GM12873 (cell line): ENCODE measurements around the gene TRERF1.

Experiments
- CTCF ChIP-seq: IDR thresholded peaks from 2 replicates; pipeline ENCODE4 v1.5.1; 2012; ENCODE audit warnings: low read depth, mild to moderate bottlenecking, moderate library complexity, low read length, control low read depth; ENCODE audit not compliant: insufficient read depth; ENCODE audit errors: missing control alignments

The TRERF1 gene

GRCh38 chr6:42221546-42221945 lies 230.2 kb downstream of the TRERF1 start:
- no peak for TF ChIP-seq CTCF

- no peak for TF ChIP-seq CTCF
Observed at GRCh38 chr6:42220807-42221206, 230.9 kb downstream of the TRERF1 start.

GRCh38 chr6:42217519-42218367 lies 234.0 kb downstream of the TRERF1 start, which contains the start of gene MRPS10:
Gene MRPS10 (minus strand): TSS chr6:42217861. CDS start chr6:42217849, 12 bp downstream.
- no peak for TF ChIP-seq CTCF

DNA sequence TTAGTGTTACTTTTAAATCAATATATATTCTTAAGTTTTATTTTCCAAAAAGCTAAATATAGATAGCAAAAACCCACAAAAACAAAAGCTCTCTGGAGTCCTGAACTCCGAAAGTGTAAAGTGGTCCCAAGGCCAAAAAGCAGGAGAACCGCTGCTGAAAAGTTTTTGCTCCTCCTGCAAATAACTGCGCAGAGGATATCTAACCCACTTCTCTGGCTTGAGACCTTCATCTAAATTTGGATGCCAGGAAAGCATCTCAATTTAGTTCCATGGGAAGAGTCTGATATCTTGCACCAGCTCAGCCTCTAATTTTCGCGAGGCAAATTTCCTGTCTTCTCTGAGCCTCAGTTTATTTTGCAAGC lies 234.6 kb downstream of the TRERF1 start:
- no peak for TF ChIP-seq CTCF

DNA sequence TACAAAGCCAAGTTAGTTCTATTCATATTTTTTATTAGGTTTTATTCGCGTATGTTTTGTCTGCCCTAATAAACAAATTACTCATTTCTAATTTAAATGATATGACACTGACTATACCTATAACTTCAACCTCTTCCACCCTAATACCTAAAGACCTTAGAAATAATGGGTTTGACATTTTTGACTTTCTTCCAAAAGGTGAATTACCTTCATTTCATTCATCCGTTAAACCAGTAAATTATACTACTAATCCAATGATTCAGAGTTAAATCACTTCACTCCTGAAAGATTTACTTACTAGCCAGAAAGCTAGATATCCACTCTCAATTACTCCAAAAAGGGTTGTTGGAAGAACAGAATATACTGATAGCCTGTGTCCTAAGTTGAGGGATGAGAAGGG lies 239.3 kb downstream of the TRERF1 start:
- TF ChIP-seq CTCF: no peak

- TF ChIP-seq CTCF: no peak
Observed at GRCh38 chr6:42211726-42212125, 240.0 kb downstream of the TRERF1 start.

- no peak for TF ChIP-seq CTCF
Observed at GRCh38 chr6:42210551-42210950, 241.2 kb downstream of the TRERF1 start.
